SH-SY5Y (cell line): ENCODE results near the gene PRDM5.

Experiments
- GATA2 ChIP-seq: IDR thresholded peaks from 2 replicates; pipeline ENCODE4 v1.6.1; 2011; ENCODE audit warnings: mild to moderate bottlenecking, low read depth, low read length
- GATA3 ChIP-seq: IDR thresholded peaks from 2 replicates; pipeline ENCODE4 v1.6.1; 2011; ENCODE audit warnings: low read depth, mild to moderate bottlenecking, low read length, moderate library complexity

- TF ChIP-seq GATA2, result no peak
- no peak for TF ChIP-seq GATA3
These were observed 24.4 kb downstream of the PRDM5 start for GRCh38 chr4:120897981-120898719.
